CD4-positive, alpha-beta T cell treated with Interleukin-17A for 4 hours (primary cell): ENCODE data around the gene ADGRE3.
A peak's percentile ranks its signal among the peaks of the same experiment; 100 is the strongest.

Experiments
- DNase-seq: peaks from one replicate; pipeline ENCODE4 v3.0.0-alpha.2; 2020; ENCODE audit warnings: mixed read lengths

Gene ADGRE3, protein sequence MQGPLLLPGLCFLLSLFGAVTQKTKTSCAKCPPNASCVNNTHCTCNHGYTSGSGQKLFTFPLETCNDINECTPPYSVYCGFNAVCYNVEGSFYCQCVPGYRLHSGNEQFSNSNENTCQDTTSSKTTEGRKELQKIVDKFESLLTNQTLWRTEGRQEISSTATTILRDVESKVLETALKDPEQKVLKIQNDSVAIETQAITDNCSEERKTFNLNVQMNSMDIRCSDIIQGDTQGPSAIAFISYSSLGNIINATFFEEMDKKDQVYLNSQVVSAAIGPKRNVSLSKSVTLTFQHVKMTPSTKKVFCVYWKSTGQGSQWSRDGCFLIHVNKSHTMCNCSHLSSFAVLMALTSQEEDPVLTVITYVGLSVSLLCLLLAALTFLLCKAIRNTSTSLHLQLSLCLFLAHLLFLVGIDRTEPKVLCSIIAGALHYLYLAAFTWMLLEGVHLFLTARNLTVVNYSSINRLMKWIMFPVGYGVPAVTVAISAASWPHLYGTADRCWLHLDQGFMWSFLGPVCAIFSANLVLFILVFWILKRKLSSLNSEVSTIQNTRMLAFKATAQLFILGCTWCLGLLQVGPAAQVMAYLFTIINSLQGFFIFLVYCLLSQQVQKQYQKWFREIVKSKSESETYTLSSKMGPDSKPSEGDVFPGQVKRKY

DNA sequence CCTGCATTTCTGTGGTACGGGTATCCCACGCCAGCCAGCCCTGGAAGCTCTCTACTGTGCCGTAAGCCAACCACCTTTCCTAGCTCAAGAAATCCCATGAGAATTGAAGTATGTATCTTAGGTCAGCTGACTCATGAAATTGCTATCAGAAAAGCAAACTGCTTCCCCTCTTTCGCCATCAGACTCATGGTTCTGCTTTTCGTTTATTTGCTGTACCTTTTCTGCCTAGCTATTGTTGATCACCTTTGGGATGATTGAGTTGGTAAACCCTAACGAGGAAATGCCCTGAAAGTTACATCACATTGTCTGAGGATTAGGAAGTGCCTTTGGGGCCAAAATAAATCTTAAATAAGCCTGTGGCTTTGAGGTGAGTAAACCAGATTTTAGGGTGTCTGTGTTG lies at the start of gene ADGRE3:
ADGRE3 (minus strand) TSS at position 81 of the 400 bp plus-strand sequence; CDS start at position 7, 74 bp downstream.
- DNase-seq = no peak

DNA sequence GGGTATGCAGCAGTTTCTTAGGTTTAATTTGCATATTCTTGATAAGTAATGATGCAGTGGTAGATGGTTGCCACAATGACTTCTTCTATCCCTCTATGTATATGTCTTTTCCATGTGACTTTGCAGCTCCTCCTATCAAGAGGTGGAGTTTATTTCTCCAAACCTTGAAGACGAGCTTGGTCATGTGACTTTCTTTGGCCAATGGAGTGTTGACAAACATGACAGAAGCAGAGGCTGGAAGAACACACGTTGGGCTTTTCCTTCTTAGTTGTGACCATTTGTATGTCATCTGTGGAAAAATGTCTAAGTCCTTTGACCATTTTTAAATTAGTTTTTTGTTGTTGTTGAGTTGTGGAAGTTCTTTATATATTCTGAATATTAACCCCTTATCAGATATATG lies 47.5 kb upstream of the ADGRE3 start:
- no peak for DNase-seq

DNA sequence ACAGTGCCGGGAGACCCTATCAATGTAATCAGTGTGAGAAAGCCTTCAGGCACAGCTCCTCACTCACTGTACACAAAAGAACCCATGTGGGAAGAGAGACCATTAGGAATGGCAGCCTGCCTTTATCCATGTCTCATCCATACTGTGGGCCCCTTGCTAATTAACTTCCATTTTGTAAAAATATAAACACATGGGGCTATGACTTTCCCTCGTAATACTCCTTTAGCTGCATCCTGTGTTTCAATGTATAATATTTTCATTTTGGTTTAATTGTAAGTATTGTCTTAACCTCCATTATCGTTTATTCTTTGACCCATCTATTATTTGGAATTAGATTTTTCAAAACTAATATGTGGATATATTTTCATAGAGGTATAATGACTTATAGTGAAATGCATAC lies 44.5 kb upstream of the ADGRE3 start:
- DNase-seq = no peak

DNA sequence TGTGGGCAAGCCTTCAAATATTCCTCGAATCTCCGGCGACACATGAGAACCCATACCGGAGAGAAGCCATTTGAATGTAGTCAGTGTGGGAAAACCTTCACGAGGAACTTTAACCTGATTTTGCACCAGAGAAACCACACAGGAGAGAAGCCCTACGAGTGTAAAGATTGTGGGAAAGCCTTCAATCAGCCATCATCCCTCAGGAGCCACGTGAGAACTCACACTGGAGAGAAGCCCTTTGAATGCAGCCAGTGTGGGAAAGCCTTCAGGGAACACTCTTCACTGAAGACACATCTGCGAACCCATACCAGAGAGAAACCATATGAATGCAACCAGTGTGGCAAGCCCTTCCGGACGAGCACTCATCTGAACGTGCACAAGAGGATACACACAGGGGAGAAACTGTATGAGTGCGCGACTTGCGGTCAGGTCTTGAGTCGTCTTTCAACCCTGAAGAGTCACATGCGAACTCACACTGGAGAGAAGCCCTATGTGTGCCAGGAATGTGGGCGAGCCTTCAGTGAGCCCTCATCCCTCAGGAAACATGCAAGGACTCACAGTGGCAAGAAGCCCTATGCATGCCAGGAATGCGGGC lies 44.0 kb upstream of the ADGRE3 start:
- DNase-seq = no peak

DNA sequence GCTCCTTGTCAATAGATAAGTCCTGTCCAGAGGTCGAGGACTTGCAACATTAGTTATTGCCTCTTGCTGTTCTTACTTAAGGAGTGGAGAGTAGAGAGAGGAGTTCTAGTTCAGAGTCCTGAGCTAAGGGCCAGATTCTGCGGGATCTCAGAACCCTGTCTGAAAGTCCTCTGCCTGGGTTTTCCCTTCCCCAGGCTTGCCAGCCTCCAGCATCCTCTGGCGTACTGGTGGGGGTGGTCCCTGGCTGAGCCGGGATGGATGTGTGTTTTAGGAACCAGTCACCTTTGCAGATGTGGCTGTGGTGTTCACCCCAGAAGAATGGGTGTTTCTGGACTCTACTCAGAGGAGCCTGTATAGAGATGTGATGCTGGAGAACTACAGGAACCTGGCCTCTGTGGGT lies 41.2 kb upstream of the ADGRE3 start:
- no peak for DNase-seq

DNA sequence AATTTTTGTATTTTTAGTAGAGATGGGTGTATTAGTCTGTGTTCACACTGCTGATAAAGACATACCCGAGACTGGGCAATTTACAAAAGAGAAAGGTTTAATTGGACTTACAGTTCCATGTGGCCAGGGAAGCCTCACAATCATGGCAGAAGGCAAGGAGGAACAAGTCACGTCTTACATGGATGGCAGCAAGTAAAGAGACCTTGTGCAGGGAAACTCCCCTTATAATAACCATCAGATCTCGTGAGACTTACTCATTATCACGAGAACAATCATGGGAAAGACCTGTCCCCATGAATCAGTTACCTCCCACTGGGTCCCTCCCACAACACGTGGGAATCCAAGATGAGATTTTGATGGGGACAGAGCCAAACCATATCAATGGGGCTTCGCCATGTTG lies 29.8 kb upstream of the ADGRE3 start:
- no peak for DNase-seq

DNA sequence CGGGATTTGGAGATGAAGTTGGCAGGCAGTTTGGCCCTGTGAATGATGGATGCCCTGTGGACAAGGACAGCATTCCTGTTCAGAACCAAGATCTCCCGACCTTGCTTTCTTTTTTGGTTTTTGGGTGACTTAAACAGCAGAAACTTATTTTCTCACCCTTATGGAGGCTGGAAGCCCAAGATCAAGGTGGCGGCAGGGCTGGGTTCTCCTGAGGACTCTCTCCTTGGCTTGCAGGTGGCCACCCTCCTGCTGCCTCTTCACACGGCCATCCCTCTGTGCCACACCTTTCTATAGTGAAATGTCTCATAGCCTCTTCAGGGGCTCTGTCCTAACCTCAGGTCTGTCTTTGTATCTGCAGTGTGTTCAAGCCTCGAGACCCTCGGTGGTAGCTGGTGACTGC lies 29.2 kb upstream of the ADGRE3 start:
- DNase-seq = no peak

DNA sequence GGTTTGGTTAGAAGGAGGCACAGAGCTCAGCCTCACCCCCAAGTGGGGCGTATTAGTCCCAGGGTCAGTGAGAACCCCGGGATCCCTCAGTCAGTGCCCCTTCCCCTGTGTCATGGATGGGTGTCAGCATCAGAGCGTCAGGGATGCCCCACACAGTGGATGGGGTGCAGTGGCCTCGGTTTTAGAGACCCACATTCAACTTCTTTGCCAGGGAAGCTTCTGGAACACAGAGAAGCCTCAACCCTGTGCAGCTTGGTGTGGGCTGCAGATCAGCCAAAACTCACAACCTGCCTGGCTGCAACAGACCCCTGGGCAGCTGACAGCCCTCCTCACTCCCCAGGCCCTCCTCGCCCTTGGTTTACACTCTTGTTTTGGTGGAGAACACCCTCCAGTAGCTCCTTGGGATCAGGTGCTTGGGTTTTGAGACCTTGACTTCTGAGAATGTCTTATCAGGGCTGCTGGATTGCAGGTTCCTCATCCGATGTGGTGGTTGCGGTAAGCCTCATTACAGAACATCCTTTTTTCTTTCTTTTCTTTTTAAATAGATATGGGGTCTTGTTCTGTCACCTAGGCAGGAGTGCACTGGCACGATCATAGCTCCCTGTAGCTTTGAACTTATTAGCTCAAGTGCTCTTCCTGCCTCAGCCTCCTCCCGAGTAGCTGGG lies 26.2 kb upstream of the ADGRE3 start:
- DNase-seq = no peak

DNA sequence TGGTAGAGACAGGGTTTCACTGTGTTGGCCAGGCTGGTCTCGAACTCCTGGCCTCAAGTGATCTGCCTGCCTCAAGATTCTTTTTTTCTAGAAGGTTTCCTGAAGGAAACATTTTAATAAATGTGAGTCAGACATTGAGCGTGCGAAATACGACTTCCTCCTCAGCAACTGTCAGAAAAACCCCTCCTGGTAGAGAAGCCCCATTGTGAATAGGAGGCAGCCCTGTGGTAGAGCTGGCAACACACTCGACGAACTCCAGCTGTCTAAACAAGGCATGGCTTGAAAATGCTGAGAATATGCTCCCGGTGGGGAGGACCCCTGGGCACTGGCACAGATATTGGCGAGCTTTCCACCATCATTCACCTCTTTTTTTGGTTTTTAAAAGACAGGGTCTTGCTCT lies 25.0 kb upstream of the ADGRE3 start:
- DNase-seq = no peak

DNA sequence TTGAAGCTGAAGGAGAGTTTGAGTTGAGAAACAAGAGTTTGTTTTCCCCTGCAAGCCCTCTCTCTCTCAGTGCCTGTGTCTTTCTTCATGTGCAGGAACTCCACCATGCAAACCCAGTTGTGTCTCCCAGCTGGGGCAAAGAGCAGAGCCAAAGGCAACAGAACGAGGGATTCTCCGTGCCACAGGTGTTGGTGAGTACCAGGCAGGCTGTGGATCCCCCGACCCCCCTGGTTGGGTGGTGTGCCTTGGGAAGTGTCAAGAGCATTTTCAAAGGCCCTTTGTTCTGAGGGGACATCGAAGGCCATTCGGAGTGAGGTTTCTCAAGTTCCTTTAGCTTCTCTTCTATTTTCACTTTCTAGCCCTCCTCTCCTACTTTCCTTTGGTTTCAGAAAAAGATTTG lies 20.8 kb upstream of the ADGRE3 start:
- DNase-seq = no peak

DNA sequence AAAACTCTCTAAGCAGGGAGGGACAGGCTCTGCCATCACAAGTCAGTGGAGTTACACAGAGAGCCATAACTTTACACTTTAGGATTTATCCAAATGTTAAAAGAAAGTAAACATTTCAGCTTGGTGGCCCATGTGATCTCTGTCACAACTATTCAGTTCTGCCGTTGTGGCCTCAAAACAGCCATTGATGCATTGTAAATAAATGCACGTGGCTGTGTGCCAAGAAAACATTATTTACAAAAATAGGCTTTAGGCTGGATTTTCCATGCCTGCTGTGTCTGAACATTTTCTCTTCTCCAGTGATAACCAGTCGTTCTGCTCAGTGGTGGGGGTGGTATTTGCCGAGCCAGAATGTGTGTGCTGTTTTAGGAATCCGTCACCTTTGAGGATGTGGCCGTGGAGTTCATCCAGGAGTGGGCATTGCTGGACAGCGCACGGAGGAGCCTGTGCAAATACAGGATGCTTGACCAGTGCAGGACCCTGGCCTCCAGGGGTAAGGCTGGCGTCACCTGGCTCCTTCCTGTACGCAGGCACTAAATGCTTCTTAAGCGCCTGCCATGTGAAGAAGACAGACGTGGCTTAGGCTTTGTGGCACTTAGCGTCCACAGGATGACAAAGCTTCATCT lies 20.1 kb upstream of the ADGRE3 start:
- no peak for DNase-seq

DNA sequence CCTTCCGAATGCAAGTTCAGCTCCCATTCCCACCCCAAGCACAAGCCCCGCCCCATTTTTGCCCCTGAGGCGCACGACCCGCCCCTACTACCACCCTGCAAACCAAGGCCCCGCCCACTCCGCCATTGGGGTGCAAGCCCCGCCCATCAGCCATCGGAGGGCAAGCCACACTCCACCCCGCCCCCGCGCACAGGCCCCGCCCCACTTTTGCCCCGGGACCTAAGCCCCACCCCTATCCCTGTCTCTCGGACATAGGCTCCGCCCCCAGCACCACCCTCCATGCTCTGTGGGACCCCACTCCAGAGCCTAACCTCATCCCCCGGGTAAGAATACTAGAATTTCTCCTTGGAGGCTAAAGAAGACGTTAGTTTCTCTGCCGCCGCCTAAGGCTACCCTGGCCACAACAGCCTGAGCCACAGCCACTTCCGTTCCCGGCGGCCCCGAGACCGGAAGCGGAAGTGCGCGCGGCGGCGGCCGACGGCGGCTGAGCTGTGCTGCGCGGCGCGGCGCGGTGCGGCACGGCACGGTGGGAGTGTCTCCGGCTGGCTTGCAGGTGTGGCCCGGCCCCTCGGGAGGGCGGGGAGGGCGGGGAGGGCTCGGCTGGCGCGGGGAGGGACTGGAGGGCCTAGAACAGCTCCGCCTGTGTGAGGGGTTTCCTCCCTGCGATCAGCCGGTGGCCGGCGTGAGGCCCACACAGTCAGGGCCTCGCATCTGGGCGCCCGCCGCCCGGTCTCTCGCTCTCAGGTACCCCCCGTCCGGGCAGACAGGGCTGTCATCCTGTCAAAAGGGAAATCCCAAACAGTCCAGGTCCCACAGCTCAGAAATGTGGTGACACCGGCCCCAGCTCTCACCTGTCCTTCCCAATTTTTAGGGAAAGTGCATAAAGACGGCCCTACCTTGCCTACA lies 15.2 kb upstream of the ADGRE3 start, which contains the start of gene ZNF333:
ZNF333 (plus strand) TSS at position 451 of the 906 bp plus-strand sequence. CDS start 3,444 bp downstream, outside the sequence.
- peak; percentile 100 for DNase-seq

DNA sequence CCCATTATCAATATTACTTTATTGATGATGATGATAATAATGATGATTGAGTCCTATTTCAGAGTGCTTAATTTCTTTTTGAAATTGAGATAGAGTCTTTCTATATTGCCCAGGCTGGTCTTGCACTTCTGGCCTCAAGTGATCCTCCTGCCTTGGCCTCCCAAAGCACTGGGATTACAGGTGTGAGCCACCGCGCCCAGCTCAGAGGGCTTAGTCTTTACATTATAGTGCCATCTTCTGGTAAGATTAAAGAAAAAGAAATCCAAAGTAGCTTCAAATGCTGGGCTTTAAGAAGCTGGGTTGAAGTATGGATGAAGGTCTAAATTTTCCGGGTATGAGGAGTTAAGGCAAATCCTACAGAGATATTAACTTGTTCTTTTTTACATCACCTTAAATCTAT lies 11.8 kb upstream of the ADGRE3 start:
- peak; percentile 30 for DNase-seq

DNA sequence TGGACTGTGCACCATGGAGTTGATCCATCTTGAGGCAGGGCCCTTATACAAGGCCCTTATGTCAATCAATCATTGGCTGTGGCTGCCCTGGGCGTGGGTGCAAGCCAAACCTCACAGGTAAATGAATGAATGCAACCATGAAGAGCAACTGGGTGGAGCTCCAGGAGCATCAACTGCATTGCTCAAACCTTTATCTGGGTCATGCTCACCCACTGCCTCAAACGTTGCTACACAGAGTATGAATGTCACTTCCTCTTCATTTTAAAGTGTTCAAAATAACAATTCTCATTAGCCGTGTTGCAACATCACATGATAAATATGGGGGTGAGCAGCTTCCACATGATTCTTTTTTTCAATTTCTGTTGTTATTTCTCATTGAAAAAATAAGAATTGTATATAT lies 8.8 kb upstream of the ADGRE3 start:
- no peak for DNase-seq

DNA sequence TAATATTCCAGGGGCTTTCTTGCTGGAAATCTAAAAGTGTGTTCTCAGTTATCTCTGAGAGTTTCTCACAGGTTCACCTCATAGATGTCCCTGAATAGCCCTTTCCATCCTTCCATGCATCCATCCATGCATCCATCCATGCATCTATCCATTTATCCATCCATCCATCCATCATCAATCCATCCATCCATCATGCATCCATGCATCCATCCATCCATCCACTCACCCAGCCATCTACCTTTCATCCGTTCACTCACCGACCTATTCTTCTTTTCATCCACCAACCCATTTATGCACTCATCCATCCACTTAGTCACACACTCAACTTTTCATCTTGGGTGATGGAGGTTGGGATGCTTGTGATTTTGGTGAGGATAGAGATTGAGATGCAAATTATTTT lies 7.4 kb upstream of the ADGRE3 start:
- DNase-seq = no peak

DNA sequence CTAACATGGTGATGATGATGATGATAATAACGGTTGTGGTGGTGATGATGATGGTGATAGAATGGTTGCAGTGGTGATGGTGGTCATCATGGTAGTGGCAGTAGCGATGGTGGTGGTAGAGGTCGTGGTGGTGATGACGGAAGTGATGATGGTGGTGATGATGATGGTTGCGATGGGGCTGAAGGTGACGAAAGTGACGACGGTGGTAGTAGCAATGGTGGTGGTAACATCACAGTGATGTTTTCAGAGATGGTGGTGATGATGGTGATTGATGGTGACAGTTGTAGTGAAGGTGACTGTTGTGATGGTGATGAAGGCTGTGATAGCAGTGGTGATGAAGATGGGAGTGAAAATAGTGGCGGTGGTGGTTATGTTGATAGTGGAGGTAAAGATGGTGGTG lies 3.6 kb upstream of the ADGRE3 start:
- DNase-seq = no peak

DNA sequence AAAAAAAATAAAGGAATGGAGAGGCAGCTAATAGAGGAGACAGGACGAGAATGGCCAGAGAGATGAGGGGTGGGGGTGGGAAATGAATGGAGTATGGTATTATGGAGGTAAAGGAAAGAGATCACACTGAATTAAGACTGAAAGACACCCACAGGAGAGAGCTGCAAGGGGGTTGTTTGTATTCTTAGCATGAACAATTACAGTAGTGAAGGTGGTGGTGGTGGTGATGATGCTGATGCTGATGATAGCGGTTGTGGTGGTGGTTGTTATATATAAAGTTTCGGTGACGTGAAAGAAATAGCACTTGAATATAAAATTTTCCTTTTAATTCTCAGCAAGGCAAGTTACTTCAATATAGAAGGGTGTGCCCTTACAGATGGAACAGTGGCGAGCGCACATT lies 2.8 kb upstream of the ADGRE3 start:
- DNase-seq = no peak

DNA sequence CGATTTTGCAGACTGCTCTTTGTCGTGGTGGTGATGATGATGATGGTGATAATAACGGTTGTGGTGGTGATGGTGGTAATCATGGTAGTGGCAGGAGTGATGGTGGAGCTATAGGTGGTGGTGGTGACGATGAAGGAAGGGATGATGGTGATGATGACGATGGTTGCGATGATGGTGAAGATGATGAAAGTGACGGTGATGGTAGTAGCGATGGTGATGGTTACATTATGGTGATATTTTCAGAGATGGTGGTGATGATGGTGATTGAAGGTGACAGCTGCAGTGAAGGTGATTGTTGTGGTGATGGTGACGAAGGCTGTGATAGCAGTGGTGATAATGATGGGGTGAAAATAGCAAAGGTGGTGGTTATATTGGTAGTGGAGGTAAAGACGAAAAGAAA lies 2.1 kb upstream of the ADGRE3 start:
- DNase-seq = no peak

DNA sequence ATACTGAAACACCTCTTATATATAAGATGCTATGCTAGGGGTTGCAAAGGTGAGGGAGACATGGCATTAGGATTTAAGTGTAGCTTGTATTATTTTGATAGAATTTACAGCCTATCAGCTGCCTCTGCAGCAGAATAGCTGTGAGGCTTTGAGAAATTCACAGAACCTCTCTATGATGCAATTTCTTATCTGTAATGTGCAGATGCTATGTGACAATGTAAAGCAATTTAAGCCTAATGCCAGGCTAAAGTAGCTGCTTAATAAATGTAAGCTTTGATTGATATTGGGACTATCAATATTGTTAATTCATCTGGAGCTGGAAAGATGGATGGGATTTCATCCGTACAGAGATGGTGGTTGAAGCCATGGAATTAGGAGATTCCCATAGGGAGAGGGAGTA lies 1.6 kb downstream of the ADGRE3 start:
- no peak for DNase-seq

DNA sequence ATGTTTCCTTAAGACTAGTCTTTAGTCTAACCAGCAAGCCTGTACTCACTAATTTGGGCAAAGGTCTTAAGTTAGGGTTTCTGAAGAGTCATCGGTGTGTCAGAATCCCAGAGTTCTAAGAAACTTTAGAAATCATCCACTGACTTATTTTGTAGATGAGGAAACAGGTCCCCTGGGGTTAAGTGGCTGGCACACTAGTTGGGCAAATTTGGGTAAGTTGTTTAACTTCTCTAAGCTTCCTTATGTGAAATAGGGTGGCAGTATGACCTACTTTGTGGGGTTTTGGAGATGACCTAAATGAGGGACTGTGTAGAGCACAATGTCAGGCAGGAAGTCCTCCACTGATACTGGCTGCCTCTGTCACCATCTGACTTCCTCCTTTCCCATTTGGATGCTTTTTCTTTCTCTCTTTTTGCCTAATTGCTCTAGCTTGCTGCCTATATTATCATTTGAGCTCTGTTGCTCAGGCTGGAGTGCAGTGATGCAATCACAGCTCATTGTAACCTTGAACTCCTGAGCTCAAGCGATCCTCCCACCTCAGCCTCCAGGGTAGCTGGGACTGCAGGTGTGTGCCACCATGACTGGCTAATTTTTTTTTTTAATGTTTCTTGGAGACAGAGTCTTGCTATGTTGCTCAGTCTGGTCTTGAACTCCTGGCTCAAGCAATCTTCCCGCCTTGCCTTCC lies 2.3 kb downstream of the ADGRE3 start:
- no peak for DNase-seq

DNA sequence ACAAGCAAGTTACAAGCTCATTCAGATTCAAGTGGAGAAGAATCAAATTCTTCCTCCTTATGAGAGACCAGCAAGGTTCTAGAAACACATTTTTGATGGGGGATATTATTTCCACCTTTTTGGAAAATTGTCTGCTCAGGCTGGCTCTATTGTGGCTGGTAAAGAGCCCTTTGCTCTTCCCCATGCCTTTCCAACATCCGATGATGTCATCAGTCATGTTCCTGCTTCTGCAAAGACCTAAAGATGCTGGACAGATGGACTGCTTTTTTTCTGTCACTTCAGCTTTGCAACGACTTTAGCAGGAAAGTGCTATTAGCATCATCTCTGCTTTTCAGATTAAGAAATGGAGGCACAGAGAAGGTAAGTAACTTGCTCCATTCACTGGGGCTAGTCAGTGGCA lies 4.2 kb downstream of the ADGRE3 start:
- DNase-seq = no peak
